ENCODE measurements around the gene TXNDC17.

DNA sequence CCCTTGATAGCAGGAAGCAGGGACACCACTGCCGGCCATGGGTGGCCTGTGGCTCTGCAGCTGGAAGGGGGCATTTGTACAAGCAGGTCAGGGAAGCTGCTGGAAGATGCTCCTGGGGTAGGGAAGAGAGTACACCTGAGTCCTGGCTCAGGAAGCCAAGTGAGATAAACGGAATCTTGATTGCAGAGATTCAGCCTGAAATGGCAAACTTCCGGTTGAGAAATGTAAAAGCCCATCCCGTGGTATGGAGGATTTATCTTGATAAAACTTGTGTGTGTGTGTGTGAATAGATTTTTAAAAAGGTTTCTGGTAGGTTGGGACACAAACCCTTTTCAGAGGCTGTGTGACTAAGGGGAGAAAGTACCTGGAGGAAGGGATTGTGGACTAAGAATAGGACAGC is 40.3 kb downstream of the TXNDC17 start:
- TF ChIP-seq POLR2A (IDR thresholded peaks at IDR 0.05; ENCODE audit: low read depth, low read length) (no peak), POU2F2 (IDR thresholded peaks at IDR 0.05; ENCODE audit: low read depth, low read length) (no peak), POLR2AphosphoS5 (IDR thresholded peaks at IDR 0.05; ENCODE audit: low read depth, low read length) (no peak), TAF1 (IDR thresholded peaks at IDR 0.05; ENCODE audit: low read depth, low read length) (no peak), SPI1 (IDR thresholded peaks at IDR 0.05; ENCODE audit: low read depth, low read length) (no peak)
